ENCODE measurements around the gene ABCA4. TPM values are rescaled to one million over a fixed set of nuclear protein-coding genes. Genes with fewer than 3 reads are reported as not detected.

Gene ABCA4
- total and polyA plus RNA-seq, 4 experiments from 2014 or later: not detected

- POLR2A ChIA-PET (ENCODE audit: partially characterized antibody): no interaction called here
- H3K27ac Mint-ChIP-seq: no peak overlapping the region
- DNase-seq: no peak
- no peak overlapping the region for H3K4me3 Mint-ChIP-seq
- no peaks in the 10 kb centered on the region for H3K4me1 Mint-ChIP-seq
- CTCF ChIA-PET (ENCODE audit: partially characterized antibody): no interaction called here
- no peak overlapping the region for H3K4me3 ChIP-seq (ENCODE audit: low read length in 2 of 2)
- peaks cover 0 to 4% (median 0%) of the 10 kb centered on the region in 8 donors for H3K9me3 Mint-ChIP-seq
- no peaks in the 10 kb centered on the region for H3K36me3 Mint-ChIP-seq
- no peaks in the 10 kb centered on the region for H3K36me3 ChIP-seq (ENCODE audit: insufficient read depth, low read length)
- H3K27me3 Mint-ChIP-seq: peaks cover 4 to 11% of the 10 kb centered on the region in 2 donors
- intact Hi-C loops (cut with micrococcal nuclease): no loop called here
- no peaks in the 10 kb centered on the region for H3K27me3 ChIP-seq (ENCODE audit: insufficient read depth, low read length)
- H3K9me3 ChIP-seq (ENCODE audit: control insufficient read depth in 1 of 2, low read length in 2 of 2): no peaks in the 10 kb centered on the region
- H3K4me1 ChIP-seq (ENCODE audit: insufficient read depth, low read length): no peaks in the 10 kb centered on the region
- H3K27ac ChIP-seq (ENCODE audit: low read depth, low read length): no peak overlapping the region
These were observed 468 bp upstream of the ABCA4 start for GRCh38 chr1:94121411-94121821.

GRCh38 chr1:94120570-94120901 lies 412 bp downstream of the ABCA4 start:
- ChIA-PET POLR2A (ENCODE audit: partially characterized antibody) (no interaction called here), CTCF (ENCODE audit: partially characterized antibody) (no interaction called here)
- Mint-ChIP-seq H3K9me3 (peaks cover 0 to 4% (median 0%) of the 10 kb centered on the region in 8 donors), H3K36me3 (no peaks in the 10 kb centered on the region), H3K27me3 (peaks cover 4 to 11% of the 10 kb centered on the region in 2 donors), H3K4me1 (no peaks in the 10 kb centered on the region), H3K4me3 (no peak overlapping the region), H3K27ac (no peak overlapping the region)
- Histone ChIP-seq H3K27ac (ENCODE audit: low read depth, low read length) (no peak overlapping the region), H3K4me1 (ENCODE audit: insufficient read depth, low read length) (no peaks in the 10 kb centered on the region), H3K27me3 (ENCODE audit: insufficient read depth, low read length) (no peaks in the 10 kb centered on the region), H3K36me3 (ENCODE audit: insufficient read depth, low read length) (no peaks in the 10 kb centered on the region), H3K4me3 (ENCODE audit: low read length in 2 of 2) (no peak overlapping the region), H3K9me3 (ENCODE audit: control insufficient read depth in 1 of 2, low read length in 2 of 2) (no peaks in the 10 kb centered on the region)
- intact Hi-C loops (cut with micrococcal nuclease): no loop called here
- DNase-seq: no peak

- H3K36me3 Mint-ChIP-seq: no peaks in the 10 kb centered on the region
- Histone ChIP-seq H3K27me3 (ENCODE audit: insufficient read depth, low read length) (no peaks in the 10 kb centered on the region), H3K27ac (ENCODE audit: low read depth, low read length) (no peak overlapping the region), H3K4me1 (ENCODE audit: insufficient read depth, low read length) (no peaks in the 10 kb centered on the region), H3K9me3 (ENCODE audit: control insufficient read depth in 1 of 2, low read length in 2 of 2) (no peaks in the 10 kb centered on the region), H3K4me3 (ENCODE audit: low read length in 2 of 2) (no peak overlapping the region), H3K36me3 (ENCODE audit: insufficient read depth, low read length) (no peaks in the 10 kb centered on the region)
- no peak overlapping the region for H3K27ac Mint-ChIP-seq
- POLR2A ChIA-PET (ENCODE audit: partially characterized antibody): no interaction called here
- peaks cover 0 to 4% (median 0%) of the 10 kb centered on the region in 8 donors for H3K9me3 Mint-ChIP-seq
- H3K27me3 Mint-ChIP-seq: peaks cover 4 to 11% of the 10 kb centered on the region in 2 donors
- intact Hi-C loops (cut with micrococcal nuclease): no loop called here
- no peaks in the 10 kb centered on the region for H3K4me1 Mint-ChIP-seq
- CTCF ChIA-PET (ENCODE audit: partially characterized antibody): no interaction called here
- no peak overlapping the region for H3K4me3 Mint-ChIP-seq
- no peak for DNase-seq
These were observed 965 bp downstream of the ABCA4 start for GRCh38 chr1:94119796-94120569.

GRCh38 chr1:94119306-94119705 lies 1.6 kb downstream of the ABCA4 start:
- peaks cover 4 to 11% of the 10 kb centered on the region in 2 donors for H3K27me3 Mint-ChIP-seq
- ChIA-PET CTCF (ENCODE audit: partially characterized antibody) (interaction anchor here (1.0 kb wide), 1 partner anchor 11 kb away, joined by 3 read pairs; no protein-coding TSS in a partner anchor), POLR2A (ENCODE audit: partially characterized antibody) (no interaction called here)
- H3K4me3 ChIP-seq (ENCODE audit: low read length in 2 of 2): no peak overlapping the region
- no peaks in the 10 kb centered on the region for H3K4me1 Mint-ChIP-seq
- H3K36me3 Mint-ChIP-seq: no peaks in the 10 kb centered on the region
- H3K4me3 Mint-ChIP-seq: no peak overlapping the region
- H3K27ac Mint-ChIP-seq: no peak overlapping the region
- no peaks in the 10 kb centered on the region for H3K36me3 ChIP-seq (ENCODE audit: insufficient read depth, low read length)
- H3K4me1 ChIP-seq (ENCODE audit: insufficient read depth, low read length): no peaks in the 10 kb centered on the region
- H3K9me3 Mint-ChIP-seq: peaks cover 0 to 4% (median 0%) of the 10 kb centered on the region in 8 donors
- no peaks in the 10 kb centered on the region for H3K27me3 ChIP-seq (ENCODE audit: insufficient read depth, low read length)
- intact Hi-C loops (cut with micrococcal nuclease): no loop called here
- no peak for DNase-seq
- no peak overlapping the region for H3K27ac ChIP-seq (ENCODE audit: low read depth, low read length)
- no peaks in the 10 kb centered on the region for H3K9me3 ChIP-seq (ENCODE audit: control insufficient read depth in 1 of 2, low read length in 2 of 2)

GRCh38 chr1:94118471-94118870 lies 2.5 kb downstream of the ABCA4 start:
- no peak for DNase-seq
- Mint-ChIP-seq H3K4me3 (no peak overlapping the region), H3K4me1 (no peaks in the 10 kb centered on the region), H3K27ac (no peak overlapping the region), H3K9me3 (peaks cover 0 to 4% (median 0%) of the 10 kb centered on the region in 8 donors), H3K27me3 (peaks cover 4 to 11% of the 10 kb centered on the region in 2 donors), H3K36me3 (no peaks in the 10 kb centered on the region)
- Histone ChIP-seq H3K4me1 (ENCODE audit: insufficient read depth, low read length) (no peaks in the 10 kb centered on the region), H3K4me3 (ENCODE audit: low read length in 2 of 2) (no peak overlapping the region), H3K27me3 (ENCODE audit: insufficient read depth, low read length) (no peaks in the 10 kb centered on the region), H3K27ac (ENCODE audit: low read depth, low read length) (no peak overlapping the region), H3K9me3 (ENCODE audit: control insufficient read depth in 1 of 2, low read length in 2 of 2) (no peaks in the 10 kb centered on the region), H3K36me3 (ENCODE audit: insufficient read depth, low read length) (no peaks in the 10 kb centered on the region)
- intact Hi-C loops (cut with micrococcal nuclease): no loop called here
- ChIA-PET CTCF (ENCODE audit: partially characterized antibody) (interaction anchor here (1.0 kb wide), 1 partner anchor 10 kb away, joined by 3 read pairs; no protein-coding TSS in a partner anchor), POLR2A (ENCODE audit: partially characterized antibody) (no interaction called here)

- DNase-seq: no peak
- H3K4me3 Mint-ChIP-seq: no peak overlapping the region
- no peaks in the 10 kb centered on the region for H3K36me3 Mint-ChIP-seq
- no peaks in the 10 kb centered on the region for H3K36me3 ChIP-seq (ENCODE audit: insufficient read depth, low read length)
- no peak overlapping the region for H3K4me3 ChIP-seq (ENCODE audit: low read length in 2 of 2)
- no peaks in the 10 kb centered on the region for H3K9me3 ChIP-seq (ENCODE audit: control insufficient read depth in 1 of 2, low read length in 2 of 2)
- peaks cover 4 to 11% of the 10 kb centered on the region in 2 donors for H3K27me3 Mint-ChIP-seq
- peaks cover 0 to 4% (median 0%) of the 10 kb centered on the region in 8 donors for H3K9me3 Mint-ChIP-seq
- intact Hi-C loops (cut with micrococcal nuclease): no loop called here
- no peak overlapping the region for H3K27ac Mint-ChIP-seq
- no peaks in the 10 kb centered on the region for H3K4me1 ChIP-seq (ENCODE audit: insufficient read depth, low read length)
- ChIA-PET POLR2A (ENCODE audit: partially characterized antibody) (no interaction called here), CTCF (ENCODE audit: partially characterized antibody) (interaction anchor here (0.7 kb wide), 1 partner anchor 838 kb away, joined by 3 read pairs; no protein-coding TSS in a partner anchor)
- no peak overlapping the region for H3K27ac ChIP-seq (ENCODE audit: low read depth, low read length)
- H3K4me1 Mint-ChIP-seq: no peaks in the 10 kb centered on the region
- no peaks in the 10 kb centered on the region for H3K27me3 ChIP-seq (ENCODE audit: insufficient read depth, low read length)
These were observed 2.9 kb downstream of the ABCA4 start for GRCh38 chr1:94118013-94118412.

GRCh38 chr1:94117259-94117851 lies 3.6 kb downstream of the ABCA4 start:
- Mint-ChIP-seq H3K4me3 (no peak overlapping the region), H3K27ac (no peak overlapping the region), H3K27me3 (peaks cover 4 to 10% of the 10 kb centered on the region in 2 donors), H3K36me3 (no peaks in the 10 kb centered on the region), H3K4me1 (no peaks in the 10 kb centered on the region), H3K9me3 (no peaks in the 10 kb centered on the region)
- no peaks in the 10 kb centered on the region for H3K27me3 ChIP-seq (ENCODE audit: insufficient read depth, low read length)
- H3K4me1 ChIP-seq (ENCODE audit: insufficient read depth, low read length): no peaks in the 10 kb centered on the region
- DNase-seq: no peak
- ChIA-PET CTCF (ENCODE audit: partially characterized antibody) (interaction anchor here (0.7 kb wide), 1 partner anchor 839 kb away, joined by 3 read pairs; no protein-coding TSS in a partner anchor), POLR2A (ENCODE audit: partially characterized antibody) (no interaction called here)
- no peaks in the 10 kb centered on the region for H3K9me3 ChIP-seq (ENCODE audit: control insufficient read depth in 1 of 2, low read length in 2 of 2)
- H3K4me3 ChIP-seq (ENCODE audit: low read length in 2 of 2): no peak overlapping the region
- intact Hi-C loops (cut with micrococcal nuclease): no loop called here
- no peaks in the 10 kb centered on the region for H3K36me3 ChIP-seq (ENCODE audit: insufficient read depth, low read length)
- H3K27ac ChIP-seq (ENCODE audit: low read depth, low read length): no peak overlapping the region
